HG02759 (cell line): ENCODE data around the gene SLC25A26.

Experiments used
- ATAC-seq: cut with Tn5 transposase; IDR thresholded peaks from one replicate; pipeline ENCODE4 v1.9.1; 2021; ENCODE audit warnings: mild to moderate bottlenecking, moderate library complexity; ENCODE audit not compliant: unreplicated experiment

Gene SLC25A26

DNA sequence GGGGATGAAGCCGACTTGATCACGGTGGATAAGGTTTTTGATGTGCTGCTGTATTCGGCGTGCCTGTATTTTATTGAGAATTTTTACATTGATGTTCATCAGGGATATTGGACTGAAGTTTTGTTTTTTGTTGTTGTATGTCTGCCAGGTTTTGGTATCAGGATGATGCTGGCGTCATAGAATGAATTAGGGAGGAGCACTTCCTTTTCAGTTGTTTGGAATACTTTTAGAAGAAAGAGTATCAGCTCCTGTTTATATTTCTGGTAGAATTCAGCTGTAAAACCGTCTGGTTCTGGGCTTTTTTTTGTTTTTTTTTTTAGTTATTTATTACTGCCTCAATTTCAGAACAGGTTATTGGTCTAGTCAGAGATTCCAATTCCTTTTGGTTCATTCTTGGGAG is 93.7 kb downstream of the SLC25A26 start:
- no peak for ATAC-seq

DNA sequence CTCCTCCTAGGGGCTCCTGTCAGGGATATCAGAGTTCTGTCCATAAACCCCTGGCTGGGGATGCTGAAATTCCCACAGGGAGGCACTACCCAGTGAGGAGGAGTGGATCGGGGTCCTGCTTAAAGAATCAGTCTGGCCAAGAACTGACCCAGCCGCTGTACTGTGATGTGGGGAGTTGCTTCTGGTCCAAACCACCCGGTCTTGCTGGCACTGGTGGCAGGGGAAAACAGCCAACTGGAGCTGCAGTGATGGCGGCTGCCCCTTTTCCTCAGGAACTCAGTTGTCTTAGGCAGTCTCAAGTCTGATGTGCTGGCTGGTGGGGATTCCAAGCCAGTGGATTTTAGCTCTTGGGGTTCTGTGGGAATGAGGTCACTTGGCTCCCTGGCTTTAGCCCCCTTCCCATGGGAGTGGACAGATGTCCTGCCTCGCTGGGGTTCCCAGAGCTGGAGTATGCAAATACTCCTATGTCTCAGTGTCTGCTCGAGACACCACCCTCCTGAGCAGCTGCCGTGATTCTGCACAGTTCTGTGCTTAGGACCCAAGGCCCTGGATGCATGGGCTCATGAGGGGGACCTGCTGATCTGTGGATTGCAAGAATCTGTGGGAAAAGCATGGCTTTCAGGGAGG is 97.1 kb downstream of the SLC25A26 start:
- ATAC-seq: no peak

- no peak for ATAC-seq
These were observed 99.6 kb downstream of the SLC25A26 start for GRCh38 chr3:66320390-66320789.

DNA sequence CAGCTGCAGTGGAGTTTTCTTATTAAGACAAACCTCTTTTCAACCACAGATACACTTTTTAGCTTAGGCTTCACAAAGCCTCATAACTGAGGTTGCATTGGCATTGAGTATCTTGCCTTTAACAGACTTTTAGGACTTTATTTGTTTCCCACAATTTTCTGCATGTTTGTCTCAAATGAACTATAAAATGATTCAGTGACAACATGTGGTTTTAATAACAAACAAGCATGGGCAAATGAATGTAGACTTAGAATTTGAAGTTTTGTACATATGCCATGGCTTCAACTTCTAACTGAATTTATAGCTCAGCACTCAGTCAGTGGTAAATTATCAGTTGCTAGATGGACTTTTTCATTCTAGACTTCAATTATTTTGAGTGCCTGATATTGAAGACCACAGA is 101.6 kb downstream of the SLC25A26 start:
- no peak for ATAC-seq

- ATAC-seq: no peak
These were observed 105.5 kb downstream of the SLC25A26 start for GRCh38 chr3:66326340-66326739.

GRCh38 chr3:66335671-66336070 is 114.9 kb downstream of the SLC25A26 start:
- no peak for ATAC-seq

DNA sequence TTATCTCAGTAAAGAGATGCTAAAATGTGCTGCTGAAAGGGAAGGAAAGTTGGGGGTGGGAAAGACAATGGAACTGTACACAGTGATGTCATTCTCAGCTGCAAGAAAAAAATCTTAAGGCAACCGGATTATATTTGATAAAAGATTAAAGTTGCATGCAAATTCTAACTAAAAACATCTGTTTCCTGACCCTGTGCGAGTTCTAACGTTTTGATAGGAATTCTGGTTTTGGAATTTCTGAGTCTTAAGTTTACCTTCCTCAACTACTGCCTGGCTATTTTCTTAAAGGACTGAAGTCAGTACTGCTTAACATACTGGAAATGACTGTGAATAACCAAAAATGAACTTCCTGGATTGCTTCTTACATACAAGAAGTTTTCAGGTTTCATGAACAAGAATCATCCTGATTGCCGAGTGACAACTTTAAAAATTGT is 115.5 kb downstream of the SLC25A26 start:
- ATAC-seq: no peak

DNA sequence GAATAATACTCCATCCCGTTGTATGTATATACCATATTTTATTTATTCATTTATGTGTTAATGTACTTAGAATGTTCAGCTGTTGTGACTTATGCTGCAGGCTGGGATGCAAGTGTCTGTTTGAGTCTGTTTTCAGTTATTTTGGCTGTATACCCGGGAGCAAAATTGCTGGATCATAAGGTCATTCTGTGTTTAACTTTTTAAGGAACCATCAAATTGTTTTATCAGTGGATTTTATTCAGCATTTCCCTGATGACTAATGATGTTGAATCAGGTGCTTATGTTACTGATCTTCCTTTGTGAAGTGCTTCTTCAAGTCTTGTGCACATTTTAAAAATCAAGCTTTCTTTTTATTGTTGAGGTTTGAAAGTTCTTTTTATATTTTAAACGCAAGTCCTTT is 118.1 kb downstream of the SLC25A26 start:
- ATAC-seq: no peak

DNA sequence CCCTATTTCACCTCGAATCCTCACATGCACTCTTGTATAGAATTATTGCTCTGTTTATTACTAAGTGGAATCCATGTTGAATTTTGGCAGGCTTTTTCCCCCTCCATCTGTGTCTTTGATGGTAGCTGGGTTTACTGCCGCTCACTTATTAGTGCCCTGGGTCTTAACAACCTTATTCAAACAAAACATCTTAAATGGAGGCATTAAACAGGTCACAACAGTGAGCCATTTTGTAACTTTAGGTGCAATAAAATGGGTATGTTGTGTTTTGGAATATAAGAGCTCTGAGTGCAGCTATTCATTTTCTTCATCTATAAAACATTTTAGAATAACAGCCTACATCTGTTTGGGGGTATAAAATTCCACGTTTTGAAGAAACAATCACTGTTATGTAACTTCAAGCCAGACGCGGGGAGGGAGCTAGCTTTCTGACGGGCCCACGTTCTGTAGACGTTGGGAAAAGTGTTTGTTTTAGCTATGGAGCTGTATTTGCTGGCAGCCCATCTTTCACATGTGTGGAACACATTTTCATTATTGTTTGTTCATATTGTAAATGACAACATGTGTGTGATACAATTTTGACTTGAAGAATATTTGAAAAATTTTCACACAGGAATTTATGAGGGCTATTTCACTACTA is 122.0 kb downstream of the SLC25A26 start:
- no peak for ATAC-seq

DNA sequence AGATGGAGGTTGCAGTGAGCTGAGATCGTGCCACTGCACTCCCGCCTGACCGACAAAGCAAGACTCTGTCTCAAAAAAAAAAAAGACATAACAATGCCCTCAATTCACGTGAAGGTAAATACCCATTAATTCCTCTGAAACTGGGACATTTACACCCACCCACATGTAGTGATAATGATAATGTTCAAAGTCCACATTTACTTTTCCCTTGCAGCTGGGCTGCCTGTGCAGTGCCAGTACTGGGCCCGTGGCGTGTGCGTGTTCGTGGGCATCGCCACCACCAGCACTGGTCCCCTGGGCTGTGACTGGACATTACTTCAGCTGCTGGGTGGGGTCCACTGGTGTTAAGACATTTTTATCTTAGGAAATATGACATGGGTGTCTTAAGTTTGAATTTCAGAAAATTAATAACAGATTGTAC is 123.6 kb downstream of the SLC25A26 start:
- ATAC-seq: no peak

DNA sequence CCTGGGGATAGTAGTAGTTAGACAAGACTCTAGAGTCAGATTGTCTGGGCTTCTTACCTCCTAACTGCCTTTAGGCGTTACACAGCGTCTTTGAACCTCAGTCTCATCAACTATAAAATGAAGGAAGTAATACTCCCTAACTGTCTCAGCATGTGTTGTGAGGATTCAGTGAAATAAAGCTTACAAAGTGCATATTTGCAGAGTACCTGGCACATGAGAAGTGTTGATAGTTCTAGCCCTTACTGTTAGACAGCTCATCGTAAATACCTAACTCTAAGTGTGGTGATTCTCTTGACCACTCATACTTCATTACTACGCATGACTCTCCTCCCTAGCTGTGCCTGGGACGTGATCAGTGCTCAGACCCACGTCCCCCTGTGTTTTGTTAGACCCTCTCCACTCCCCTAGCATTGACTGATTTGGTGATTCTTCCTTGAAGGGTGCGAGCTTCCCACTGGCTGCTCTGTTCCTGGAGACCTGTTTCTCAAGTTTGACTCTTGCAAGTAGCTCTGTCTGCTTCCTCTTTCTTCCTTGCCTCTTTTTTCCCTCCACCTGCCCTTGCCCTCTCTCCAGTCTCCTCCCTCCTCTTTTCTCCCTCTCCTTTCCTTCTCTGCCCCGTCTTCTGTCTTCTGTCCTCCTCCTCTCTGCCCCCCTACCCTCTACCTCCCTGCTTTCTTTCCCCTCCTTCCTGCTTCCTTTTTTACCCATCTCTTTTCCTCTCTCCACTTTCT is 124.2 kb downstream of the SLC25A26 start:
- no peak for ATAC-seq

DNA sequence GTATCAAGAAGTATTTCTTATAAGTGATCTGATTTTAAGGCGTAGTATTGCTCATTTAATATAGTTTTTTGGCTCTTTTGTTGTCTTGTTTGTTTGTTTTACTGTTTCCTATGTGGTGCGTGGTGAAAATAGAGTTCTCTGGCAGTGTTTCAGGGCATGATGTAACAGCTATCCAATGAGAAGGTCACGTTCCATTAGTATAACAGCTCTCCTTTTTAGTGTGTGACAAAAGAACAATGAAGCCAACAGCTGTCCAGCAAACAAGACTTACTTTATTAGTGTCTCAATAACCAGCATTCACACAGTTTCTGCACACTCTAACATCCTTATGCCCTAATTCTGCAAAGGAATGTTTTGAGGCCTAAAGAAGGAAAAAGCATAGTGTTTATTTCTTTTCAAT is 127.9 kb downstream of the SLC25A26 start:
- no peak for ATAC-seq

- no peak for ATAC-seq
These were observed 129.8 kb downstream of the SLC25A26 start for GRCh38 chr3:66350601-66351000.

GRCh38 chr3:66353039-66353438 is 132.2 kb downstream of the SLC25A26 start:
- ATAC-seq: no peak

DNA sequence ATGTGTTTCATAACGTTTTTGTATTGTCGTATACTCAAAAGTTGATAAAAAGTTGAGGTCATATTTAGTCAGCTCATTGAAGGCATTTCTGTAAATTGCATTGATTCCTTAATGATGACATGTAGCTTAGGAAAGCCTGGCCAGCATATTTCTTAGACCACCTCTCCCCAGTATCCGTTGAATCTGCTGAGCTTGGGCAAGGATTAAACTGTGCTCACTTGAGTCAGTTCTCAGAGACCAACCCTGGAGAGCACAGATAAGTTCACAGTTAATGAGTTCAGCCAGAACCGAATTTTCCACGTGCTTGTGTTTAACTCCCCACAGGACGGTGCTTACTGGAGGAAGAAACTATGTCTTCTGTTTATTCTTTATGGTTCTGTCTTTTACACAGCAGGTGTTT is 132.7 kb downstream of the SLC25A26 start:
- ATAC-seq: no peak

DNA sequence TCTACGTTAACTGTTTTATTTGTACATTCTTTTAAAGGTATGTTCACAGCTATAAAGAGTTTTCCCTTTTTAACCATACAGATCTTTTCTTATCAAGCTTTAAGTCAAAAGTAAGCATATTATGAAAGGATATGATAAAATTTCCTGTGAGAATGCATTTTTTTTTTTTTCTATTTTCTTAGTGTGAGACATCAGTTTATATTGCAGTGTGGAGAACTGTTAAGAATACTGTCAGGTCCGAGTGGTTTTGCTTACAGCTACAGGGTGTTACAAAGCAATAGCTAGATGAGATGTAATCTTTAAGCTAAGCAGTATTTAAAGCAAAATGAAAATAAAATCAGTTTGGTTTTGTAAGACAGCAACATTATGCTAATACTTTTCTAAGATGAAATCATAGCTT is 133.2 kb downstream of the SLC25A26 start:
- ATAC-seq: no peak

DNA sequence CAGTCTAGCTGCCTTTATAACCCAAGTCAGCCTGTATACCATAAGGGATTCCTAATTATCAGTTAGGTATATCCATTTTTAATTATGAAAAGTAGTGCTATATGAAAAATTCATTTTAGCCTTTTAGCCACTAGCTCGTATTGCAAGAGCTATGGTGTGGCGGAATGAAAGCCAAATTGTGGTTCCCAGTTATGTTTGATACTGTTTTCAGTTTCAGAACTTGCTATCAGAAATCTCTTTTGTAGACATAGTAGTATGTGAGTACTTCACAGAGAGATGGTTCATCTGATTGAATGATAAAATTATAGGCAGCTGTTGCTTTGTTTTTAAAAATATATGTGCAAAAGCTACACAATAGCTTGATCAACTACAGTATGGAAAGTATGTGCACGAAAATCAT is 134.6 kb downstream of the SLC25A26 start:
- no peak for ATAC-seq

DNA sequence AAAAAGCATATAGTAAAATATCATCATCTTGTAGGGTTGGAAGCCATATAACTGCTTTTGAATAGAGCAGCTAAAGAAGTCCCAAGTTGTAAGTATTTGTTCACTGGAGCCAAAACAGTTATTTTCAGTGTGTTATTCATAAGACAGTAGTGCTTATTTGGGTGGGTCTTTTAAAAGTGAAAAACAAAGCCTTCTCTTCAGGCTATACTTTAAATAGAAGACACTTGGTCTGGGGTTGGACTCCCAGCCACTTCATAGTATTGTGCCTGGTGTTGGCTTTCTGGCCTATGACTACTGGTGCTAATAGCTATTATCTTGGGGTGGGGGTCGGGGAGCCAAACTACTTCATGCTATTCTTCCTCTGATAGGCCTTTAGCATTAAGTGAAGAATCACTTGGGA is 135.2 kb downstream of the SLC25A26 start:
- no peak for ATAC-seq

GRCh38 chr3:66361356-66361755 is 140.6 kb downstream of the SLC25A26 start:
- ATAC-seq: no peak

GRCh38 chr3:66362541-66362941 is 141.7 kb downstream of the SLC25A26 start:
- no peak for ATAC-seq

DNA sequence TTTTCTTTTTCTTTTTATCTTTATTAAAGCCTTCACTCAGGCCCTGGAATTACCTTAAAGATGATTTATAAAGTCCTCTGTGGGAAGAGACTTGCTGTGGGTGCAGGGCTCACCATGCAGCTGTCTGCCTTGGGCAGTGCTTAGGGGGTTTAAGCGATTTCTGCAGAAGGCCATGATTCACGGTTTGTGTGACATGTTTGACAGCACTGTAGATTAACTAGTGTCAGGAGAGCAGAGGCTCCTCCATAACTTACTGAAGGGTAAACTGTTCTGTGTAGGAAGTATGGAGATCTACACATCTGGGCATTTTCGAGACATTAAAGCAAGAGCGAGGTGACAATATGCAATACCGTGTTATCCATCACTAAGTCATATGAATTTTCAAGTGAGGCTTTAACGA is 142.3 kb downstream of the SLC25A26 start:
- ATAC-seq: no peak

- ATAC-seq: no peak
These were observed 144.3 kb downstream of the SLC25A26 start for GRCh38 chr3:66365080-66365479.
